ENCODE data around the gene HOXA7. TPM values are rescaled to one million over a fixed set of nuclear protein-coding genes. Genes with fewer than 3 reads are reported as not detected.

The HOXA7 gene
- total and polyA plus RNA-seq, 2 of the 8 experiments (the other 6 are each of a cell fraction or from before 2014, with no cell fraction given): 0.03 TPM; not detected in 1

DNA sequence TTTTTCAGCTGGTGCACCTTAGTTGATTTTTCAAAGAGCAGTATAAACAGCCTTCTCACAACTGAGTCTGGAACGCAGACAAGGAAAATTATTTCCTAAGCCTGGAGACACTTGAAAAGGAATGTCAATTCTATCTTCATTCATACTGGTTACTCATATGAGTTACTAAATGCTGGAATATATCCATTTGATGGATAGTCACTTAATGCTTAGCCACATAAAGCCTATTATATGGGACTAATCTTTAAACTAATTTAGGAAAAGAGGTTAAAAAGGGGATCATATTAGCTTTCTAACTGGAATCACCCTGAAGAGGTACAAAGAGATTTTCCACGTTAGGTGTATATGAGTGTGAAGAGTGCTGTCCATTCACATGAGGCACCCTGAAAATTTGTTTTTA lies 24.3 kb downstream of the HOXA7 start:
- peaks cover 0 to 4% (median 2%) of the 10 kb centered on the region in 4 experiments; a peak in 4 of 7 replicates for H3K4me1 ChIP-seq (replicated peaks in 1 of 4; ENCODE audit: control insufficient read depth in 3 of 4, insufficient read depth in 4 of 4, low read length in 3 of 4)
- no peak overlapping the region for H3K56ac ChIP-seq (replicated peaks; ENCODE audit: insufficient read length, low read depth, low read length)
- peaks cover 0 to 16% (median 0%) of the 10 kb centered on the region in 4 experiments; a peak in 2 of 8 replicates for H3K36me3 ChIP-seq (ENCODE audit: control insufficient read depth in 2 of 4, insufficient read depth in 4 of 4, low read length in 3 of 4)
- H3K4me2 ChIP-seq (ENCODE audit: insufficient read depth in 1 of 2, low read depth in 2 of 2, low read length in 2 of 2): no peak overlapping the region
- H4K91ac ChIP-seq (replicated peaks; ENCODE audit: insufficient read length, low read length): no peak overlapping the region
- no peak overlapping the region for H3K9ac ChIP-seq (replicated peaks in 1 of 4; ENCODE audit: extremely low read depth in 1 of 4, low read depth in 3 of 4, low read length in 3 of 4)
- H3K14ac ChIP-seq (ENCODE audit: insufficient read length): no peak overlapping the region
- WGBS, 2 experiments (ENCODE audit: extremely low coverage in 1 of 2, insufficient coverage in 1 of 2, insufficient read length in 1 of 2, insufficient replicate concordance in 2 of 2, low coverage in 1 of 2, low lambda C conversion rate in 2 of 2, missing lambda C conversion rate in 1 of 2): 49% methylated on average over 2 of the region's 2 CpGs; no CpG with 5 or more reads in 1 of the 2 experiments
- no peak overlapping the region for H2AK5ac ChIP-seq (ENCODE audit: low read depth, low read length)
- no peak for FAIRE-seq
- peaks cover 97 to 100% (median 100%) of the 10 kb centered on the region in 4 experiments for H3K27me3 ChIP-seq (replicated peaks in 1 of 4; ENCODE audit: control insufficient read depth in 3 of 4, extremely low read depth in 1 of 4, insufficient read depth in 3 of 4, low read length in 3 of 4)
- no peaks in the 10 kb centered on the region for H3K79me1 ChIP-seq (ENCODE audit: low read depth, low read length)
- H2AFZ ChIP-seq (ENCODE audit: low read length): no peak overlapping the region
- H2BK15ac ChIP-seq (ENCODE audit: low read length): no peak overlapping the region
- H3K79me2 ChIP-seq (ENCODE audit: control insufficient read depth in 1 of 2, insufficient read depth in 2 of 2, low read length in 2 of 2): no peaks in the 10 kb centered on the region
- no peak overlapping the region for H2BK12ac ChIP-seq (ENCODE audit: low read depth, low read length)
- H3K27ac ChIP-seq (ENCODE audit: low read depth, low read length): no peak overlapping the region
- no peak overlapping the region for H3K23ac ChIP-seq (ENCODE audit: insufficient read length)
- peaks cover 0 to 4% of the 10 kb centered on the region in 2 experiments; a peak in 1 of 4 replicates for H3K9me3 ChIP-seq (ENCODE audit: insufficient read depth in 2 of 2, low read depth in 1 of 2, low read length in 1 of 2)
- TF ChIP-seq, protein P1, sequence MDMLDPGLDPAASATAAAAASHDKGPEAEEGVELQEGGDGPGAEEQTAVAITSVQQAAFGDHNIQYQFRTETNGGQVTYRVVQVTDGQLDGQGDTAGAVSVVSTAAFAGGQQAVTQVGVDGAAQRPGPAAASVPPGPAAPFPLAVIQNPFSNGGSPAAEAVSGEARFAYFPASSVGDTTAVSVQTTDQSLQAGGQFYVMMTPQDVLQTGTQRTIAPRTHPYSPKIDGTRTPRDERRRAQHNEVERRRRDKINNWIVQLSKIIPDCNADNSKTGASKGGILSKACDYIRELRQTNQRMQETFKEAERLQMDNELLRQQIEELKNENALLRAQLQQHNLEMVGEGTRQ (IDR thresholded peaks at IDR 0.05; ENCODE audit: low read length): no peak
- TF ChIP-seq JUND (IDR thresholded peaks at IDR 0.05; ENCODE audit: low read length): no peak
- no peak for TF ChIP-seq HDAC2 (IDR thresholded peaks at IDR 0.05; ENCODE audit: borderline replicate concordance in 1 of 2, low read depth in 2 of 2, low read length in 2 of 2)
- TF ChIP-seq CEBPB (IDR thresholded peaks at IDR 0.05; ENCODE audit: low read depth, low read length): no peak
- no peak for TF ChIP-seq BCL11A (IDR thresholded peaks at IDR 0.05; ENCODE audit: low read depth in 2 of 2, low read length in 2 of 2)
- no peak for TF ChIP-seq SRF (IDR thresholded peaks at IDR 0.05; ENCODE audit: low read depth, low read length)
- no peak for TF ChIP-seq TEAD4 (IDR thresholded peaks at IDR 0.05; ENCODE audit: low read depth, low read length)
- DNase-seq (ENCODE audit: low read depth in 1 of 2, low spot score in 2 of 2): no peak
- no peak overlapping the region for H4K5ac ChIP-seq (ENCODE audit: insufficient read length, low read depth, low read length)
- no peak overlapping the region for H4K8ac ChIP-seq (ENCODE audit: extremely low read depth, insufficient read depth, low read length)
- no peak overlapping the region for H2BK120ac ChIP-seq (replicated peaks; ENCODE audit: low read depth, low read length)
- no peak overlapping the region for H2BK20ac ChIP-seq (ENCODE audit: low read length)
- ChIA-PET CTCF (ENCODE audit: partially characterized antibody) (interaction anchor here (1.0 to 2.7 kb wide), 8 partner anchors 9 to 451 kb away, joined by 3 to 13 read pairs (median 4); partner anchors contain the start of gene HOXA5), POLR2A (ENCODE audit: partially characterized antibody) (no interaction called here)
- H3K4me3 ChIP-seq (ENCODE audit: extremely low read depth in 1 of 4, insufficient read depth in 2 of 4, low read depth in 3 of 4, low read length in 4 of 4): no peak overlapping the region
- H3K18ac ChIP-seq (ENCODE audit: extremely low read depth, low read length): no peak overlapping the region
- no peak overlapping the region for H3K4ac ChIP-seq (replicated peaks; ENCODE audit: insufficient read length, low read depth, low read length)
- H3K23me2 ChIP-seq (ENCODE audit: low read depth, low read length): peaks cover 4% of the 10 kb centered on the region; the same call in 1 of the 2 replicates
- no peak overlapping the region for H2BK5ac ChIP-seq (ENCODE audit: low read depth, low read length)
- H4K20me1 ChIP-seq (replicated peaks in 1 of 2; ENCODE audit: control insufficient read depth in 1 of 2, insufficient read depth in 2 of 2, low read length in 2 of 2): peaks cover 14 to 30% of the 10 kb centered on the region in 2 experiments

All from H1 (cell line).